ENCODE results near the gene PSME1. TPM values are rescaled to one million over a fixed set of nuclear protein-coding genes. Genes with fewer than 3 reads are reported as not detected.

The PSME1 gene
- total RNA-seq, 1 experiment from 2014 or later, result 76.8 TPM

- TF ChIP-seq AR (CRISPR knock-in tag; IDR thresholded peaks at IDR 0.05), result no peak
- ChIA-PET POLR2A (no interaction called here), CTCF (interaction anchor here (1.1 to 1.3 kb wide), 2 partner anchors 20 to 251 kb away, joined by 3 read pairs; partner anchors contain the start of gene IRF9)
- Mint-ChIP-seq H3K4me3 (no peak overlapping the region), H3K27ac (no peak overlapping the region), H3K36me3 (peaks cover 47% of the 10 kb centered on the region), H3K9me3 (no peaks in the 10 kb centered on the region), H3K27me3 (ENCODE audit: low read depth) (no peaks in the 10 kb centered on the region), H3K4me1 (no peaks in the 10 kb centered on the region)
- DNase-seq (ENCODE audit: low spot score), result no peak
- ATAC-seq, result no peak
Observed at GRCh38 chr14:24181371-24182077, 45.5 kb downstream of the PSME1 start.

- no peak for ATAC-seq
- DNase-seq (ENCODE audit: low spot score), result no peak
- ChIA-PET POLR2A (no interaction called here), CTCF (interaction anchor here (1.3 kb wide), 1 partner anchor 250 kb away, joined by 3 read pairs; no protein-coding TSS in a partner anchor)
- no peak overlapping the region for H3K27ac Mint-ChIP-seq
- H3K27me3 Mint-ChIP-seq (ENCODE audit: low read depth), result no peaks in the 10 kb centered on the region
- peaks cover 47% of the 10 kb centered on the region for H3K36me3 Mint-ChIP-seq
- 0 out of 2 replicates have a peak, but pooled peaks cover 4% of the 10 kb centered on the region for H3K4me1 Mint-ChIP-seq
- no peak overlapping the region for H3K4me3 Mint-ChIP-seq
- TF ChIP-seq ZNF532 (CRISPR knock-in tag; IDR thresholded peaks at IDR 0.05; ENCODE audit: borderline replicate concordance) (no peak), ATF2 (CRISPR knock-in tag; IDR thresholded peaks at IDR 0.05; ENCODE audit: borderline replicate concordance, low read depth) (no peak), SP1 (CRISPR knock-in tag; conservative IDR thresholded peaks at IDR 0.05) (no peak)
- H3K9me3 Mint-ChIP-seq, result no peaks in the 10 kb centered on the region
Observed at GRCh38 chr14:24182110-24182882, 46.3 kb downstream of the PSME1 start.

GRCh38 chr14:24183014-24183481 lies 47.1 kb downstream of the PSME1 start:
- CTCF ChIA-PET, result interaction anchor here (1.0 kb wide), 1 partner anchor 22 kb away, joined by 5 read pairs; the partner anchor contains the start of gene IRF9
- no peak overlapping the region for H3K4me3 Mint-ChIP-seq
- peaks cover 9% of the 10 kb centered on the region for H3K4me1 Mint-ChIP-seq
- no peak for DNase-seq (ENCODE audit: low spot score)
- H3K27me3 Mint-ChIP-seq (ENCODE audit: low read depth), result no peaks in the 10 kb centered on the region
- H3K27ac Mint-ChIP-seq, result no peak overlapping the region
- POLR2A ChIA-PET, result no interaction called here
- no peaks in the 10 kb centered on the region for H3K9me3 Mint-ChIP-seq
- TF ChIP-seq GTF2I (CRISPR knock-in tag; conservative IDR thresholded peaks at IDR 0.05), result no peak
- no peak for TF ChIP-seq MAX (CRISPR knock-in tag; IDR thresholded peaks at IDR 0.05)
- peaks cover 47% of the 10 kb centered on the region for H3K36me3 Mint-ChIP-seq
- ATAC-seq, result no peak

Data from WTC11 (cell line).